GM12801 (cell line): ENCODE results near the gene JAKMIP3.

Experiments used
- TF ChIP-seq, protein P1 (sequence below): IDR thresholded peaks from one replicate; pipeline ENCODE4 v1.5.1; 2011; ENCODE audit warnings: control low read depth; ENCODE audit not compliant: insufficient read length; ENCODE audit errors: extremely low read depth

The JAKMIP3 gene

DNA sequence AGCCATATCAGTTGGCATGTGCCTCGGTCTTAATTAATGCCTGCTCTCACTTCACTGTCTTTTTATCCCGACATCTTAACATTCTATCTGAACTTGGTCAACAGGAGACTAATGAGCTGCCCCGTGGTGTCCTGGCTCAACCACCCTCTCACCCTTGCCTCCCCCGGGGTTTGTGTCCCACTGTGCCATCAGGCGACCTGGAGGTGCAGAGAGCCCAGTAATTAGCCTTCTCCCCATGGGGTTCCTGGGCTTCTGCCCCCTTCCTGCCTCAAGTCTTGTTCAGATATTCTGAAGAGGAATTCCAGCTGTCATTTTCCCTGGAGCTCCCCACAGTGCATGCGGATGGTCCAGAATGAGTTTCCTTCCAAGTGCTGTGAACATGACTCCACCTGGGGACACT is 10.1 kb upstream of the JAKMIP3 start:
- TF ChIP-seq, protein P1, sequence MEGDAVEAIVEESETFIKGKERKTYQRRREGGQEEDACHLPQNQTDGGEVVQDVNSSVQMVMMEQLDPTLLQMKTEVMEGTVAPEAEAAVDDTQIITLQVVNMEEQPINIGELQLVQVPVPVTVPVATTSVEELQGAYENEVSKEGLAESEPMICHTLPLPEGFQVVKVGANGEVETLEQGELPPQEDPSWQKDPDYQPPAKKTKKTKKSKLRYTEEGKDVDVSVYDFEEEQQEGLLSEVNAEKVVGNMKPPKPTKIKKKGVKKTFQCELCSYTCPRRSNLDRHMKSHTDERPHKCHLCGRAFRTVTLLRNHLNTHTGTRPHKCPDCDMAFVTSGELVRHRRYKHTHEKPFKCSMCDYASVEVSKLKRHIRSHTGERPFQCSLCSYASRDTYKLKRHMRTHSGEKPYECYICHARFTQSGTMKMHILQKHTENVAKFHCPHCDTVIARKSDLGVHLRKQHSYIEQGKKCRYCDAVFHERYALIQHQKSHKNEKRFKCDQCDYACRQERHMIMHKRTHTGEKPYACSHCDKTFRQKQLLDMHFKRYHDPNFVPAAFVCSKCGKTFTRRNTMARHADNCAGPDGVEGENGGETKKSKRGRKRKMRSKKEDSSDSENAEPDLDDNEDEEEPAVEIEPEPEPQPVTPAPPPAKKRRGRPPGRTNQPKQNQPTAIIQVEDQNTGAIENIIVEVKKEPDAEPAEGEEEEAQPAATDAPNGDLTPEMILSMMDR: no peak

DNA sequence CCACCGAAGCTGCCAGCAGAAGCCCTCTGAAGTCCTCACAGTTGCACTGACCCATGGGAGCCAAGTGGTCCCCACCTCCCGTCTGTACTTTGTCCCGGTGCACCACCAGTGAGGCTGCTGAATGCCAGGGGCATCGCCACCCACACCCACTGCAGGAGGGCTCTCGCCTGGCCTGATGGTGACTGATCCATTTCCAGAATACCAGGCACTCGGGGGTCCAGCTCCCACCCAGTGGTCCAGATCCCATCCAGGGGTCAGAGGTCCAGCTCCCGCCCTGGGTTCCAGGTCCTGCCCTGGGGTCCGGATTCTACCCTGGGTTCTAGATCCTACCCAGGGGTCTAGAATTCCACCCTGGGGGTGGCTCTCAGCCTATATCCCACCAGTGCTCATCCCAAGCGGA is 9.1 kb upstream of the JAKMIP3 start:
- TF ChIP-seq, protein P1: no peak

DNA sequence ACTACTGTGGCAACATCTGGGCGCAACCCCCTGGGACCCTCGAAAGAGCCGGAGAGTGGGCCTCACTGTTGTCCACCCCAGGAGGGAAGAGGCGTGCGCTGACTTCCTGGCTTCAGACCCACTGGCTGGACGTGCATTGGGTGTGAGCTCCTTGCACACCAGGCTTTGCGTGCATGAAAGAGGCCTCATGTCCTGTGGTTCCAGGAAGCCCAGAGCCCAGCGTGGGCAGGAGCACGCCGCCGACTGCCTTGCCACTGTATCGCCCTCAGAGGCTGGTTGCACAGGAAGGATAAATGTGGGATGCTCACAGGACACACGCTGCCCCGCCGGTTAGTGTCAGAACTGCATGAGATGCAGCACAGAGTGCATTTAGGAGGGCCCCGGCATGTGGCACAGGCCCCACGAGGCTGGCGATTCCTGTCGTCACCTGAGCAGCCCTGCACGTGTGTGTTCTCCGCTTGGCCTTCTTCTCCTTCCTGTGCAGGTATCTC is 8.5 kb upstream of the JAKMIP3 start:
- TF ChIP-seq, protein P1: no peak

DNA sequence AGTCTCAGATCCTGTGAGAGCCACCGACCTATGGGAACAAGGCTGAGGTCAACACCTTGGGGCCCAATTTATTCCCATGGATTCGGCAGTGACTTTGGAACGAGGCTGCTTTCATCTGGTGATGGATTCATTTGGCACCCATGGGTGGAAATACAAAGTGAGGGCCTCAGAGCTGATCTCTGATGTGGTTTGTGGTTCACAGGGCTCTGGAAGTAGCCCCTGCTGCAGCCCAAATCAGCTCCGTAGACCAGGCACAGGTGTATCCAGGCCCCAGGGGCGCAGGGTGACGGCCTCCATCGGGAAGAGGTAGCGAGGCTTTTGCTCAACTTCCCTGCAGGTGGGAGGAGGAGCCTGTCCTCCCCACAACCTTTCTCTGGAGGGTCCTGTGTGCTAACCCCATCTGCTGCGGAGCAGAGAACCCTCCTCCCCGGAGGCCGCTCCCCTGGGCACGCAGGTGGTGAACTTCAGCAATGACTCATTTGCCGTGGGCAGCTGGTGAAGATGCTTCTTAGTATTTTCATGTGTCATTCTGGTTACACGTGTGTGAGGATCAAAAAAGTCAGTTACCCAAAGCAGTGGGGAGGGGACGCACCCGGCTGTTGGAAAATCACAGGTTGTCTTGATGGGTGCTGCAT is 7.5 kb upstream of the JAKMIP3 start:
- TF ChIP-seq, protein P1: no peak

DNA sequence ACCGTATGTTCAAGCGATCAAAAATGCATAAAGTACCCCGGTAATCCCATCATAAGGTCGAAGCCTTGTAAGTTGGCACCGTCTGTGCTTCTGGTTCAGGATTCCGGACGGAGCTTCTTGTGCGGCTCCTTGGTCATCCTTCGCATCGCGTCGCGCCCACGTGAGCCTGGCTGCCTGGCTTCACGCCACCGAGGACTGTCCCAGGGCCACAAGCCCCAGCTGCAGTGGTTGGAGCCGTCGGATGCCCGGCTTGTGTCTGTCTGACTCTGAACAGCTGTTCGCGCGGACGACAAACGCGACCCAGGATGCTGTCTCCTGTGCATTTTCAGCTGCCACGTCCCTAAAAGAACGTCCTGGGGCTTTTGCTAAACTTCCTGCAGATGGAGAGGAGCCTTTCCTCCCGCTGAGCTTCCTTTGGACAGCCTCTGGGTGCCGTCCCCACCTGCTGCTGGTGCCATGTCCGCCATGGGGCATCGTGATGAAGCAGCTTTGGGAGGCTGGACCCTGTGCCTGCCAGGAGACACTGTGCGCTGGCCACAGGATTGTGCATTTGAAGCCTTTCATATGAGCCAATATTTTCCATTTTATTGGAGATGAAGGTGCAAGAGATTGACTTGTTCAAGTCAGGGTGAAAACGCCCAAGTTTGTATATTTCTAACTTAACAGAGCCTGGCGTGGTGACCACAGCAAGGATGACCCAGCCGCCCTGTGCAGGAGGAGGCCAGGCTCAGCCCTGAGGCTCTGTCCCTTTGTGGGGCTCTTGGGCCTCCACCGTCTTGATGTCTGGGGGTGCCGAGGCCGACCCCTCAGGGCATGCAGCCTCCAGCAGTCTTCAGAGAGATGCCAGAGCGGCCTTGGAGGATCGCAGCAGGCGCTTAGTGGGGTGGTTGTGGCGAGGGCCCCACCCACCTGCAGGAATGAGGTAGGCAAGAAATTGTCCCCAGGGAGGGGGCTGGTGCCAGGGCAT is 6.7 kb upstream of the JAKMIP3 start:
- TF ChIP-seq, protein P1: no peak

DNA sequence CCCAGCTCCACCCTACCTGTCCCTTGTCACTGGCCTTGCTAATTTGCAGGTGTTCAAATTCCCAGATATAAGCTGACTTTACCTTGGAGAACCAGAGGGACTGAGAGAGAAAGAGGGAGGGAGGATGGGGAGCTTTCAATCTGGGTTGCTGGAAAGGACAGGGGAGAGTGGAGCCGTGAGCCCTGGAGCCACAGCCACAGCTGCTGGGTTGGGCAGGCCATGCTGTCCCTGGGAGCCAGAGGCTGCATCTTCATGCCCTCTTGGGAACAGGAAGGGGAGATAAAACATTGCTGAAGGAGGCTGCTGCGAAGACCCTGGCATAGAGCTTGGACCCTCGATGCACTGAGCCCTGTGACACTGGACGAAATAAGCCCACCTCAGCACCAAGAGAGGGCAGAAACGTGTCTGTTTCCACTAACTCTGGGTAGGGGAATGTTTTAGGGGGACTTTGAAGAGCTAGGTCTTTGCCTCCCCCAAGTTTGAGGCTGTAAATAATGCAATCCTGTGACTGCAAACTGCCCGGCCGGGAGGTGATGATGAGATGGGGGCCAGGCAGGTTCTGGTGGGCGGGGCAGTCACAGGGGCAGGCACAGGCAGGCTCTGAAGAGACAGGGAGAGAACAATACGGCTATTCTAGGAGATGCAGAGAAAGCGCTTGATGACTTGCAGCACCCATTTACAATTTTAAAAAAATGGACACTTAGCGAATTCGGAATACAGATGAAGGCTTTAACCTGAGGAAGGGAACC is 5.8 kb upstream of the JAKMIP3 start:
- TF ChIP-seq, protein P1: no peak

DNA sequence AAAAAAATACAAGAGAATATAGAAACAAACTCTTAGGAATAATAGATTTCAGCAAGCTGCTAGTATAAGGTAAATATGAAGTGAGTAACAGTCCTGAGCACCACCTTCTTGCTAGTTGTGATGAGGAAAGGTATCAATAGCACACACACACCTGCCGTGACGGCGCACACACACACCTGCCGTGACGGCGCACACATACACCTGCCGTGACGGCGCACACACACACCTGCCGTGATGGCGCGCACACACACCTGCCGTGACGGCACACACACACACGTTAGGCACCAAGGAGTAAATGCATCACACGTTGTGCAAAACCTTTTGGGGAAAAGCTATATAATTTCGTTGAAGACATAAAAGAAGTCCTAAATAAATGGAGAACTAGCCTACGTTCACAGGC is 4.7 kb upstream of the JAKMIP3 start:
- TF ChIP-seq, protein P1: no peak
